ENCODE results near the gene WFS1. TPM values are rescaled to one million over a fixed set of nuclear protein-coding genes. Genes with fewer than 3 reads are reported as not detected.

Gene WFS1
- total and polyA plus RNA-seq, 9 of the 15 experiments (the other 6 are each of a cell fraction or from before 2014, with no cell fraction given) = 0.01 to 0.29 (median 0.03) TPM; not detected in 5

DNA sequence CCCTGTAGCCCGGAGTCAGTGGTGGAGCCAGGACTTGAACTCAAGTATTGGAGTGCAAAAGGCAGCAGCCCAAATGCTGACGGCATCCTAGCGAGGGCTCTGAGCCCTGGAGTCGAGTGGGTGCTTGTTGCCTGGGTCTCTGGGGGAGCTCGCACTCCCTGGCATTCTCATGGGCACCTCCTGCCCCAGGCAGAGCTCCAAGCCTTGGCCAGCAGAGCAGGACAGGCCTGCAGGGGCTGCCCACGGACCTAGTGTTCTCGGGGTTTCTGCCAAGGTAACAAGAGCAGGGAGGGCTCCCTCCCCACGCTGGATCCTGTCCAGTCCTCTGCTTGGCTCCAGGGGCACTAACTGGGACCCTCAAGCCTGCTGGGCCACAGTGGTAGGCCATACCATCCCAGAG is 17.6 kb upstream of the WFS1 start (continued):
- TF ChIP-seq, protein P1, sequence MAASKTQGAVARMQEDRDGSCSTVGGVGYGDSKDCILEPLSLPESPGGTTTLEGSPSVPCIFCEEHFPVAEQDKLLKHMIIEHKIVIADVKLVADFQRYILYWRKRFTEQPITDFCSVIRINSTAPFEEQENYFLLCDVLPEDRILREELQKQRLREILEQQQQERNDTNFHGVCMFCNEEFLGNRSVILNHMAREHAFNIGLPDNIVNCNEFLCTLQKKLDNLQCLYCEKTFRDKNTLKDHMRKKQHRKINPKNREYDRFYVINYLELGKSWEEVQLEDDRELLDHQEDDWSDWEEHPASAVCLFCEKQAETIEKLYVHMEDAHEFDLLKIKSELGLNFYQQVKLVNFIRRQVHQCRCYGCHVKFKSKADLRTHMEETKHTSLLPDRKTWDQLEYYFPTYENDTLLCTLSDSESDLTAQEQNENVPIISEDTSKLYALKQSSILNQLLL (CRISPR knock-in tag; IDR thresholded peaks at IDR 0.05; ENCODE audit: borderline replicate concordance) = no peak

DNA sequence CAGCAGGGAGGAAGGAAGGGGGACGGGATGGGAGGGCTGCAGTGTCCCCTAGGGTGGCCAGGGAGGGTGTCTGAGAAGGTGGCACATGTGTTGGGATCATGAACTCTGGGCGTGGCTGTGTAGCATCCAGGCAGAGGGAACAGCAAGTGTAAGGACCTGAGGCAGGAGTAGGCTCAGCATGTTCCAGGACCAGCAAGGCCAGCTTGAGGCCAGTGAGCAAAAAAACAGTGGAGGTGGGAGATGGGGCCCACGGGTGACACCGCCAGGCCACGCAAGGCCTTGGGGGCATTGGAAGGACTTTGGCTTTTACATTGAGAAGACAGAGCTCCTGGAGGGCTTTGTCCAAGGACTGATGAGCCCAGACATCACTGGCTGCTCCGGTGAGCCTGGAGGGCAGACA is 16.5 kb upstream of the WFS1 start:
- peaks cover 4% of the 10 kb centered on the region; the same call in 1 of the 2 replicates for H4K20me1 ChIP-seq (replicated peaks; ENCODE audit: control insufficient read depth, insufficient read depth, low read length)
- no peak overlapping the region for H2AFZ ChIP-seq (ENCODE audit: low read depth, low read length)
- no peak overlapping the region for H3K27ac ChIP-seq (ENCODE audit: extremely low read depth, low read depth, low read length)
- H3K36me3 ChIP-seq (ENCODE audit: control insufficient read depth, insufficient read depth, low read length) = no peaks in the 10 kb centered on the region
- ChIA-PET POLR2A (interaction anchor here (0.6 to 1.0 kb wide), 3 partner anchors 9 to 90 kb away, joined by 3 to 6 read pairs (median 3); partner anchors contain the start of gene WFS1), CTCF (ENCODE audit: low intra/inter-chr PET ratio) (no interaction called here)
- H3K27me3 ChIP-seq (ENCODE audit: control insufficient read depth in 2 of 2, insufficient read depth in 2 of 2, low read length in 2 of 2) = peaks cover 4 to 16% of the 10 kb centered on the region in 2 experiments; a peak in 2 of 5 replicates
- H3K4me1 ChIP-seq (replicated peaks in 1 of 2; ENCODE audit: control insufficient read depth in 2 of 2, insufficient read depth in 2 of 2, low read length in 2 of 2) = no peaks in the 10 kb centered on the region; a peak in 1 of 5 replicates
- H3K4me3 ChIP-seq = no peak overlapping the region
- H3K4me2 ChIP-seq (ENCODE audit: insufficient read depth, low read length) = no peak overlapping the region
- H3K9me1 ChIP-seq (ENCODE audit: control insufficient read depth, insufficient read depth, low read length) = no peaks in the 10 kb centered on the region
- in situ Hi-C loops (cut with MboI) = loop anchor here (5.0 kb wide), 1 partner anchor 74 kb away; no protein-coding TSS in a partner anchor
- 5% methylated on average over 5 of the region's 6 CpGs for WGBS (ENCODE audit: insufficient coverage, low coverage, missing lambda C conversion rate)
- no peaks in the 10 kb centered on the region for H3K79me2 ChIP-seq (ENCODE audit: control insufficient read depth, insufficient read depth, low read length)
- DNase-seq (ENCODE audit: extremely low read depth in 1 of 4, low spot score in 3 of 4) = no peak
- no peaks in the 10 kb centered on the region for H3K9me3 ChIP-seq (replicated peaks; ENCODE audit: control insufficient read depth, insufficient read depth, low read depth, low read length)
- no peak for FAIRE-seq
- intact Hi-C loops (cut with micrococcal nuclease) = loop anchor here (5.0 to 10.0 kb wide), 2 partner anchors 256 to 292 kb away; no protein-coding TSS in a partner anchor
- H3K9ac ChIP-seq (ENCODE audit: insufficient read depth in 1 of 2, low read depth in 2 of 2, low read length in 2 of 2) = no peak overlapping the region
- BruUV-seq (replicated peaks) = no TSS peak
- ATAC-seq = no peak
- TF ChIP-seq NEUROD1 (IDR thresholded peaks at IDR 0.05; ENCODE audit: borderline replicate concordance, low read depth, low read length, partially characterized antibody) (no peak), ZFP36 (IDR thresholded peaks at IDR 0.05; ENCODE audit: low read depth, low read length, partially characterized antibody) (no peak), ZNF77 (CRISPR knock-in tag; IDR thresholded peaks at IDR 0.05) (no peak), SUPT5H (IDR thresholded peaks at IDR 0.05) (no peak), TAF7 (tag; IDR thresholded peaks at IDR 0.05) (no peak), CREB1 (IDR thresholded peaks at IDR 0.05) (no peak), CREB1 (CRISPR knock-in tag; IDR thresholded peaks at IDR 0.05) (no peak), ARNT (IDR thresholded peaks at IDR 0.05) (no peak), ILF3 (IDR thresholded peaks at IDR 0.05; ENCODE audit: borderline replicate concordance) (no peak), SRSF1 (IDR thresholded peaks at IDR 0.05; ENCODE audit: low read depth, low read length) (no peak), BACH1 (tag; IDR thresholded peaks at IDR 0.05) (no peak), MAFK (IDR thresholded peaks at IDR 0.05; ENCODE audit: low read length) (no peak), CBFA2T2 (conservative IDR thresholded peaks at IDR 0.05) (no peak)
- TF ChIP-seq, protein P2, sequence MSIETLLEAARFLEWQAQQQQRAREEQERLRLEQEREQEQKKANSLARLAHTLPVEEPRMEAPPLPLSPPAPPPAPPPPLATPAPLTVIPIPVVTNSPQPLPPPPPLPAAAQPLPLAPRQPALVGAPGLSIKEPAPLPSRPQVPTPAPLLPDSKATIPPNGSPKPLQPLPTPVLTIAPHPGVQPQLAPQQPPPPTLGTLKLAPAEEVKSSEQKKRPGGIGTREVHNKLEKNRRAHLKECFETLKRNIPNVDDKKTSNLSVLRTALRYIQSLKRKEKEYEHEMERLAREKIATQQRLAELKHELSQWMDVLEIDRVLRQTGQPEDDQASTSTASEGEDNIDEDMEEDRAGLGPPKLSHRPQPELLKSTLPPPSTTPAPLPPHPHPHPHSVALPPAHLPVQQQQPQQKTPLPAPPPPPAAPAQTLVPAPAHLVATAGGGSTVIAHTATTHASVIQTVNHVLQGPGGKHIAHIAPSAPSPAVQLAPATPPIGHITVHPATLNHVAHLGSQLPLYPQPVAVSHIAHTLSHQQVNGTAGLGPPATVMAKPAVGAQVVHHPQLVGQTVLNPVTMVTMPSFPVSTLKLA (conservative IDR thresholded peaks at IDR 0.05) = no peak
- TF ChIP-seq, protein P3, sequence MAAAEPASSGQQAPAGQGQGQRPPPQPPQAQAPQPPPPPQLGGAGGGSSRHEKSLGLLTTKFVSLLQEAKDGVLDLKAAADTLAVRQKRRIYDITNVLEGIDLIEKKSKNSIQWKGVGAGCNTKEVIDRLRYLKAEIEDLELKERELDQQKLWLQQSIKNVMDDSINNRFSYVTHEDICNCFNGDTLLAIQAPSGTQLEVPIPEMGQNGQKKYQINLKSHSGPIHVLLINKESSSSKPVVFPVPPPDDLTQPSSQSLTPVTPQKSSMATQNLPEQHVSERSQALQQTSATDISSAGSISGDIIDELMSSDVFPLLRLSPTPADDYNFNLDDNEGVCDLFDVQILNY (CRISPR knock-in tag; IDR thresholded peaks at IDR 0.05) = no peak
- TF ChIP-seq, protein P4, sequence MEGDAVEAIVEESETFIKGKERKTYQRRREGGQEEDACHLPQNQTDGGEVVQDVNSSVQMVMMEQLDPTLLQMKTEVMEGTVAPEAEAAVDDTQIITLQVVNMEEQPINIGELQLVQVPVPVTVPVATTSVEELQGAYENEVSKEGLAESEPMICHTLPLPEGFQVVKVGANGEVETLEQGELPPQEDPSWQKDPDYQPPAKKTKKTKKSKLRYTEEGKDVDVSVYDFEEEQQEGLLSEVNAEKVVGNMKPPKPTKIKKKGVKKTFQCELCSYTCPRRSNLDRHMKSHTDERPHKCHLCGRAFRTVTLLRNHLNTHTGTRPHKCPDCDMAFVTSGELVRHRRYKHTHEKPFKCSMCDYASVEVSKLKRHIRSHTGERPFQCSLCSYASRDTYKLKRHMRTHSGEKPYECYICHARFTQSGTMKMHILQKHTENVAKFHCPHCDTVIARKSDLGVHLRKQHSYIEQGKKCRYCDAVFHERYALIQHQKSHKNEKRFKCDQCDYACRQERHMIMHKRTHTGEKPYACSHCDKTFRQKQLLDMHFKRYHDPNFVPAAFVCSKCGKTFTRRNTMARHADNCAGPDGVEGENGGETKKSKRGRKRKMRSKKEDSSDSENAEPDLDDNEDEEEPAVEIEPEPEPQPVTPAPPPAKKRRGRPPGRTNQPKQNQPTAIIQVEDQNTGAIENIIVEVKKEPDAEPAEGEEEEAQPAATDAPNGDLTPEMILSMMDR (IDR thresholded peaks at IDR 0.05 in 2 of 3, conservative IDR thresholded peaks at IDR 0.05 in 1 of 3; ENCODE audit: insufficient read depth in 2 of 3, low read depth in 1 of 3, low read length in 3 of 3) = no peak

Measured in K562 (cell line).